GM06990 (cell line): ENCODE measurements around the gene CNN2.

Experiments
- DNase-seq: peaks from one replicate; pipeline ENCODE4 v3.0.0-alpha.2; 2011; ENCODE audit not compliant: insufficient read length; ENCODE audit errors: extremely low read depth
- H3K27me3 ChIP-seq: replicated peaks from 2 replicates; pipeline ENCODE4 v1.6.0; 2011; ENCODE audit warnings: low read length; ENCODE audit not compliant: control insufficient read depth, insufficient read depth
- H3K36me3 ChIP-seq: 2 replicates; pipeline ENCODE4 v1.5.1; 2011; ENCODE audit warnings: low read length; ENCODE audit not compliant: control insufficient read depth, insufficient read depth
- H3K4me3 ChIP-seq: replicated peaks from 2 replicates; pipeline ENCODE4 v1.5.1; 2011; ENCODE audit warnings: low read depth, mild to moderate bottlenecking, control low read depth, low read length
- CTCF ChIP-seq: IDR thresholded peaks from 2 replicates; pipeline ENCODE4 v1.5.1; 2011; ENCODE audit warnings: low read length, control low read depth, mild to moderate bottlenecking, inconsistent platforms; ENCODE audit not compliant: insufficient read depth, poor library complexity, severe bottlenecking

Gene CNN2

GRCh38 chr19:1047696-1048147 is 21.3 kb downstream of the CNN2 start:
- Histone ChIP-seq H3K4me3 (no peak overlapping the region), H3K27me3 (no peaks in the 10 kb centered on the region), H3K36me3 (peaks cover 14% of the 10 kb centered on the region)
- DNase-seq: no peak
- no peak for TF ChIP-seq CTCF

GRCh38 chr19:1049106-1049505 is 22.7 kb downstream of the CNN2 start:
- TF ChIP-seq CTCF: no peak
- no peak overlapping the region for H3K4me3 ChIP-seq
- H3K36me3 ChIP-seq: peaks cover 11% of the 10 kb centered on the region
- DNase-seq: no peak
- no peaks in the 10 kb centered on the region for H3K27me3 ChIP-seq

- no peak for TF ChIP-seq CTCF
- no peak overlapping the region for H3K4me3 ChIP-seq
- DNase-seq: no peak
- H3K36me3 ChIP-seq: peaks cover 10% of the 10 kb centered on the region
- no peaks in the 10 kb centered on the region for H3K27me3 ChIP-seq
These were observed 23.4 kb downstream of the CNN2 start for GRCh38 chr19:1049800-1050199.

- H3K4me3 ChIP-seq: no peak overlapping the region
- H3K36me3 ChIP-seq: peaks cover 9% of the 10 kb centered on the region
- DNase-seq: no peak
- no peak for TF ChIP-seq CTCF
- H3K27me3 ChIP-seq: no peaks in the 10 kb centered on the region
These were observed 24.8 kb downstream of the CNN2 start for GRCh38 chr19:1050989-1051788.

GRCh38 chr19:1051791-1052190 is 25.4 kb downstream of the CNN2 start:
- no peaks in the 10 kb centered on the region for H3K27me3 ChIP-seq
- no peak for TF ChIP-seq CTCF
- H3K4me3 ChIP-seq: no peak overlapping the region
- DNase-seq: no peak
- H3K36me3 ChIP-seq: peaks cover 10% of the 10 kb centered on the region
